Kidney glomerular epithelial cell (primary cell): ENCODE measurements around the gene FOXP1.

Experiments used
- DNase-seq: peaks from one replicate; lab custom pipeline; 2025; lab: John Stamatoyannopoulos, UW

Gene FOXP1

DNA sequence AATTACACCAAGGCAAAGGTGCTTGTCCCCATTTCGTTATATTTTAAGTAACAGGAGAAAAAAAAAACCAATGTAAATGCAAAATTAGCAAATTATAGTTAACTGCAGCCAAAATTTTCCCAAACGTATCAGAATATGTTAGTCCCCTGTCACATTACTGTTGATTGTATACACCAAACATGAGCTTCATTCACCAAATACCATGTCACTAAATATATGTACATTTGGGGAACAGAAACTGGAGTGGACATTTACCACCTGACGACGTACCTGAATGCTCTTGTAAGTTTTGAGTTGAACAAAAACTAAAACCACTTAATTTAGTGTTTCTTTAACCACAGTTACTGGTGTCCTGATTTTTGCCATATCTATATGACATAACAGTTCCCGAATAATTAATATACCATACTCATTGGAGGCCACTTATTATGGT lies 3.3 kb upstream of the FOXP1 start:
- DNase-seq = no peak

DNA sequence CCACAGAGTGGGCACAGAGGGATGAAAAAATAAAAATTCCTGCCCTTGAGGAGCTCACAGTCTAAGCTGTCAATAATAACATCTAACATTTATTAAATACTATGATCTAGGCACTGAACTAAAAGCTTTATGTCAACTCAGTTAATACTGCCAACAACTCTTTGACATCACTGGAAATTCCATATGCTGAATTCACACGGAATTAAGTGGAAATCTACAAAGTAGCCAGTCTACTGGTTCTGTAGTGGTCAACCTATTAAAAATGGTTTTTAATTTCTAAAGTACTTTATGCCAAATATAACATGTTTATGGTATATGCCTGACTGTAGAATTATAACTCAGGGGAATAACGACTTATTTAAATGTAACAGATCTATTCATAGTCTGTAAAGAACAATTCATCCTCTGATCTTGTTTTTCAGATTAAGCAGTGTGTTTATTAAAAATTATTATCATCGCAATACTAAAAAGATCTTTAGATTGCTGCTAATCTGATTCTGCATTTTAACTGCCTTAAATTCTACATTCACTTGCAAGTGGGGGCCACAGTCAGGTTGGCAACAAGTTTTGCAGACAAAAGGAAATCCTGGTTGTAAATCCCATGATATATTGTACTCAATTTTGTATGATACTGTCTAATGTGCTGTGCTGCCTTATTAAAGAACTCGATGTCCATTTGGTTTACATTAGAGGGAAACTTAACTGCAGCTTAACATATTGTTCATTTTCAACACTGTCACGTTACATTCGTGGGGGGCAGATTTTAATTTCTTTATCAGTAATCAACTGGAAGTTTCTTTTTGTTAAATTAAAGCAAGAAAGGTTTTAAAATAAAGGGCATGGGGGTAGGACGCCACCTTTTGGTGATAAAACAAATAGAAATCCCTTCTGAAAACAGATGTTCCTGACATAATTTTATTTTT lies 2.6 kb upstream of the FOXP1 start:
- peak; percentile 32 for DNase-seq

DNA sequence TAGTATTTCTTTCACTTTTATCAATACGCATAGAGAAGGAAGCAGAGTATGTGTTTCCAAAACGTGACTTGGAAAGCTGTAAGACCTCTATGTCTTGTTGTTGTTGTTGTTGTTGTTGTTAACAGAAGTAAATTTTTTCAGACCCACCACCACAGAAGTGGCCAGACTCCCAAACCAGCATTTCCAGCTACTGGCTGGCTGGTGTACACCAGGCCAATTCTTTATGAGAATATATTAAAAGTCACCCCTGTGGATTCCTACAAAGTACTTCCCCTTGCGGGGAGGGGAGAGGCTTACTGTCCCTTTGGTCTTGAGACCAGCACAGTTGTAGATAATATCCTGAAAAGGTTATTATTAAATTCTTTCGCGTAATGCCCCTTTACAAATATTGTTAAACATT lies 1.6 kb upstream of the FOXP1 start:
- no peak for DNase-seq

DNA sequence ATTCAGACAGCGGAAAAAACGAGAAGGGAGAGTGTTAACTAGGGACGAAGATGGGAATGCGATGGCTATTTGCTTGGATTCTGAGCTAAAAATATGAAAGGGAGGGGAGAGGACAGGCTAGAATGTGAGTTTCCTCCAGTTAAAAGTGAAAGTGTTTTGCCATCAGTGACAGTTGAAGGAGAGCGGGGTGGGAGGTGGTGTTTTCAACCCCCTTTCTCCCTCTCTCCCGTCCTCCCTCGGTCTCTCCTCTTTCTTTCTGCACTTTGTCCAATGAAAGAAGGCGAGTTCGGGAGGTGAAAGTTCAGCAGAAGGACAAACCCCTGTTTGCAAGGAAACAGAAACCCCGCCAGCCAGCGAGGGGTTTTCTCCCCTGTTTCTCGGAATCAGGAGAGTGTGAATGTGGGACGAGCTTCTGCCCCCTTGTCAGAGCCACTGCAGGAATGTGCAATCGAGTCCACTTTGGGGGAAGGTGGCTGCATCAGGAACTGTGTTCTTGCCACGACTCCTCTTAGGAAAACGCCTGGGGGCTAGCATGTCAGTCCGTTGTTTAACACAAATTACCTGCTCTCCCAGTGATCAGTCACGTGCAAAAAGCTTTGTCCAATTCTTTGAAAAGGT lies 975 bp upstream of the FOXP1 start:
- DNase-seq = peak; percentile 61

DNA sequence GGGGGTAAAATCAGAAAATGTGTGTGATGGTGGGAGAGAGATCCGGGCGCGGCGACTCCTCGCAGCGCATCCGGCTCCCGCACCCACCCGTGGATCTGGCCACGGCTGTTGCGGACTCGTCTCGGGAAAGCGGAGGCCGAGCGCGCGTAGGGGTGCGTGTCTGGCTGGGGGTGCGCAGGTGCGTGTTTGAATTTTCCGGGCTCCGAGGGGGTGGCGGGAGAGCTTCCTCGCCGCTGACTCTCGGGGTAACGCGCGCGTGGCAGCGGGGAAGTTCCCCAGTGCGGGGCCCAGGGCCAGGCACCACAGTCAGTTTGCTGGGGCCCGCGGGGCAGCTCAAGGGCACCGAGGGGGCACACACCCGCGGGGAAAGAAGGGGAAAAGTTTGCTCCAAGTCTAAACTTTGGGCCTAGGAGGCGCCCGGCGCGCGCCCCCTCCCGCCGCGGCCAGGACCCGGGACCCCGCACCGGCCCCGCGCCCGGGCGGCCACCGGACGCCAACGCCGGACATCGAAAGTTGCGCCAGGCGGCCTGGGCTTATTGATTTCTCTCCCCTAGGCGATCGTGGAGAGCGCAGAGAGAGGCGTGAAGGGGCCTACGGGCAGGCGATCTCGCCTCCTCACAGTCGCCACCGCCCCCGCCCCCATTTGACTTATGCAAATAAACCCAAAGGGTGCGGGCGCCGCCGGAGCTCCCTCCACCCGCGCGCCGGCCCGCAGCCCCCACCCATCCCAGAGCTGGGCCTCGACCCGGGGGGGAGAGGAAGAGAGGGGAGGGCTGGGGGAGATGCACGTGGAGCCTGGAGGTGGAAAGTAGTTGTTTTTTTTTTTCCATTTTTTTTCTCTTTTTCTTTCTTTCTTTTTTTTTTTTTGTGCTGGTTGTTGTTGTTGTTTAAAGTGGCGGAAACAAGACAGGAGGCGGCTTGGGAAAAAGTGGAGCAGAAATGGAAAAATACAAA lies 639 bp downstream of the FOXP1 start:
- DNase-seq = no peak

DNA sequence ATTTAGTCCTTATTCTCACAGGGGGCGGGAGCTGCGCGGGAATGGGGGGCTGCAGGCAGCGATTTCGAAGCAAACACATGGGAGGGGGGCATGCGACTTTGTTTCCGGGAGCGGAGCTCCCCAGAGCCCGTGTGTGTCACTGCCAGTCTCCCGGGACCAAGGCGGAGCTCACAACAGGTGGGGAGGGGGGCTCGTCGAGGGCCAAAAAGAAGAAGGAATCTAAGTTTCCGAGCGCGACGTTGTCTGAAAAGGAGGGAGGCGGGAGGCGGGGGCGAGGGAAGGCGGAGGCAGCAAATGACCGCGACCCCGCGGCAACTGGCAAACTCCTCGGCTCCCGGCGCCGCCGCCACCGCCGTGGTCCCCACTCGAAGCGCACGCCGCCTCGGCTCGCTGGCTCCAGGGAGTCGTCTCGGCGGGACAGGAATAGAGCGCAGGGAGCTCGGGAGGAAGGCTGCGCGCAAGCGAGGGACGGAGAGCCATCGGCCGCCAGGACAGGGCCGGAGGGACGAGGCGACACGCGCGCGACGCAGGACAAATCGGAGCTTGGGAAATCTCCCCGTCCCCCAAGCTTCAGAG lies 1.4 kb downstream of the FOXP1 start:
- DNase-seq = peak; percentile 31

DNA sequence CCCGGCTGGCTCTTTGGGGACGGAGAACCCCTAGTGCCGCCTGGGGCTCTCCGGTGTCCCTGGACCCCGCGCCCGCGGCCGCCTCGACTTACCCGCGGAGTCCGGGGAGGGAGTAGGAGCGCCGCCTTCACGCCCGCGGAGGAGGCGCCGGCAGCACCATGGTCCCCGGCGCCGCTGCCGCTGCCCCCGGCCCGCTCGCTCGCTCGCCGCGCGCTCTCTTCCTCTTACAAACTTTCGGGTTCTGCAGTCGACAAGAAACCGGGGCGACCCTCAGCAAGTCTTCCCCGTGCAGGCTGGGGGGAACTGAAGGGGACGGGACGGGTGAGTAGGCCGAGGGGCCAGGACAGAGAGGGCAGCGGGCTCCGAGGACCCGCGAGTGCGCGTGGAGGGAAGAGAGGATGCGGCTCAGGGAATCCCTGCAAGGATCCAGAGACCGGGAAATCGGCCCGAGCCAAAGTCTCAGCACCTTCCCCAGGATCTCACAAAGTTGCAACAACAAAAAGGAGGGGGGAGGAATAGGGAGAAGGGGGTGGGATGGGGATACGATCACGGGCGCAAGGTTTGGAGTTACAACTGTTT lies 2.0 kb downstream of the FOXP1 start:
- DNase-seq = no peak

DNA sequence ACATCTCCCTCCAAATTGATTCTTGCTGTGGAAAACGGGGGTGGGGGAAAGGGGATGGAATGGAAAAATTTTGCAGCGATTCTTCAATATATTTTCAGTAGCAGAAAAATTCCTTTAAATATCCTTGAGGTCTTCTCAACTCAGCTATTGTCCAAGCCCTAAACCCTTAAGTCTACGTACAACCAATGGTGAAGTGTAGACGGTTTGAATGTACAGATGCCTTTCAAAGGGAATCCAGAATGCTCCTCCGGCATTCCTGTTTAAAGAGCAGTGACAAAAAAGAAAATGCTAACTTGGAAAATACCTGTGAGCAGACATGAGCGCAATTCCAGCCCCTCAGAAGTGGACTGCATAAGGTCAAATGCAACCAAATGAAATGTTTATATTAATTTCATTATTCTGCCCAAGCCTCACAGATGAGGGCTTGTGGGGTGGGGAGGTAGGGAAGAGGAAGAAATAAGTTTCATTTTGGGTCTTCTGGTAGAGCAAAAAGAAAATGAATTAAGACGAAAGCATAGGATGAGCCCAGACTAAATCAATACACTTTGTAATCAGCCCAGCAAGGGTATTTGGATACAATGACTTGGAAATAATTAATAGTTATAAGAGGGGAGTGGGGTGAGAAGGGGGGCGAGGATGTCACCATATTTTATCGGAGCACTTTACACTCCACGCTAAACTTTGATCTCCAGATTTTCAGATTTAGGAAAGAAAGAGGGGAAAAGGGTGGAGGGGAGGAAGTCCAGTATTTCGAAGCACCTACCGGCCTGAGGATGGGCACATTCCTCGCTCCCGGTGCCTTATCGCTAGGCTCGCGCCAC lies 2.7 kb downstream of the FOXP1 start:
- no peak for DNase-seq

DNA sequence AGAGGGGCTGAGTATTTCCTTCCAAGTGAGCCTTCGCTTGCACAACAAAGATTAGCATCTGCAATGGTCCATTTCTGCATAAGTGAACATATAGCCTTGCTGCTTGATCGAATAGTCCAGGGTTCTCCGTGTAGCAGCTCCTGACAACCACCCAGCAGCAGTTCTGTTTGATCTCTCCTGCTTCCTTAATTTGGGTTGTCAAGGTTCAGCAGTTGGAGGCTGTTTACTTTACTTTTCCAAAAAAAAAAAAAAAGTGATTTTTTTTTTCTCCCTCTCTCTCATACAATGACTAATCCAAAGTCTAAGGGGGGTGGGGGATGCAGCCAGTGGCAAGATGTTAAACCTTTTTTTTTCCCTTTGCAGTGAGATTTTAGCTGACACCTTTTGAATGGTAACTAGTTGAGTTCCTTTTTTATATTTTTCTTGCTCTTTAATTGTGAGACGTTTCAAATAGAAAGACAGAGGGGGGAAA lies 3.6 kb downstream of the FOXP1 start:
- peak; percentile 77 for DNase-seq

DNA sequence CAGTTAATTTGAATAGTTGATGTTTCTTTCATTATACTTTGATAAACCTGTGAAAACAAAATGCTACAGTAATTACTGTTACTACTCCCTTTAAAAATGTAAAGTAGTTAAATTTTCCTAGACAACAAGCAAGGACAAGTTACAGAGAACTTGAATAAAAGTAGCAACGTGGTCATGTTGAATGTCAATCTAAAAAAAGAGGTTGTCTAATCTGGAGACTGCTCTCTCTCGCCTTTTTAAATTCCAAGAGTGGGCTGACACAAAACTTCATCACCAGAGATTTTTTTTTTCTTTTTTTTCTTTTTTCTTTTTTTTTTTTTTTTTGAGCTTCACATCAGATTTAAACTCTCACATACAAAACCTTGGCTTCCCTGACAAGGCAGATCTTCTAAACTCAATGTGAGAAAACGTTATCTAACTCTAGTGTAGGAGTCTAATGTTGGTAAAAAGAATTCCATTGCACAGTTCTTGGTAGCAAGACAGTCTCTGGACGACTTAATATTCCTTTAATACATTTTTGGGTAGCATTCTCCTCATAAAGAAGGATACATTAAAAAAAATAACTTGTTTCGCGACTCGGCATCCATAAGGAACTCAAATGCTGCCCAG lies 4.1 kb downstream of the FOXP1 start:
- no peak for DNase-seq

DNA sequence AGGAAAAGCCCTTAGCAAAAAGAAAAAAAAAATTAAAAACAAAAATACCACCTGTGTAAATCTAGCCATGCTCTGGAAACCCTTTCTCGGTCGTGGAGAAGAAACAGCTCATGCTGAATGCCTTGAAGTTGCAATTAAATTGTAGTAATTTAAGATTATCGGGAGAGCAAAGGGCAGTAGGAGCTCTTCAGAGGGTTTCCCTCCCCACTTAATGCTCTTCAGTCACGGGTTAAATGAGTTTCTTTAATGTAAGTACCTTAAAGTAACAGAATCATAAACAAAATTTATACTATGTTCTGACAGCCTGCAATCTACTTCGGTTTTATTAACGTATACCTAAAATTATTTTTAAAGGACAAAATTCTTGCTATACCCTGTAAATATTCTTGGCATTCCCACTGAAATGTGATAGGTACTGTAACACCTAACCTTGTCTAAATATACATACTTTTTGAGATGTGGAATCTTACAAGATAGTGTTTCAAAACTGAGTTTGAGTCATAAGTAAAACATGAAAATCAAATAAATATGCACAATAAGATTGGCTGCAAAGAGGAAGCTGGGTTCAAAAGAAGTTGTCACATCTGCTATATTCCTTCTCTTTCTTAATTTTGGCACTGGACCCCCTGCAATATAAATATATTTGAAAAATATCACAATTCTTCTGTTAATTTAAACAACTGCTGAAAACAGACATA lies 5.3 kb downstream of the FOXP1 start:
- no peak for DNase-seq

DNA sequence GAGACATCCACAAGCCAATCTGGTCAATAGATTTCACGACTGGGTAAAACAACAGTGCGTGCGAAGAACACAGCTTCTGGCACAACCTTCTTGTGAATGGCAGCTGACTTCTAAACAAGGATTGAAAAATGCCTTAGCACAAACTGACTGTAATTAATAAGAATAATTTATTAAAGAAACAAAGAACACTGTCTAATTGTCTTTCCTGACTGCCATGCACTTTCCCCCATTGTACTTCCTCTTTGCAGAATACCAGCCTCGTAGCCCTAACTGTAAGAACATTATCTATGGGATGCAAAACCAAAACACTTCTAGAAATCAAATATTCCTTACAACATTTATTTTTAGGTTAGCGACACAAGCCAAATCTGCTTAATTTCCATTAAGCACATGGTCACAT lies 6.5 kb downstream of the FOXP1 start:
- no peak for DNase-seq

DNA sequence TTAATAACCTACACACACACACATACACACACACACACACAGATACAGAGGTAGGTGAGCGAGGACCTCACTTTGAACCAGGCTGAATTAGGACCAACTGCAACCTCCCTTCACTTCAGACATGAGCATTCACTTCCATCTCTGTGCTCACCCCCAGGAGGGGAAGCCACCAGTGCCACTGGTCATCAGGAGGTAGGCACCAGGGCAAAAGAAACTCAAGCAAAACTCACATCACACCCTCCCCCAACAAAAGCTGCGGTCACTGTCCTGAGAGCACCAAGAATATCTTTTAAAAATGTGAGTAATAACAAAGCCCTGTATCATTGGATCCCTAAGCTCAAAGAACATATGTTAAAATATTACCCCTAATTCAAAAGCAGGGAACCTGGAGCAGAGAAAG lies 8.1 kb downstream of the FOXP1 start:
- no peak for DNase-seq

DNA sequence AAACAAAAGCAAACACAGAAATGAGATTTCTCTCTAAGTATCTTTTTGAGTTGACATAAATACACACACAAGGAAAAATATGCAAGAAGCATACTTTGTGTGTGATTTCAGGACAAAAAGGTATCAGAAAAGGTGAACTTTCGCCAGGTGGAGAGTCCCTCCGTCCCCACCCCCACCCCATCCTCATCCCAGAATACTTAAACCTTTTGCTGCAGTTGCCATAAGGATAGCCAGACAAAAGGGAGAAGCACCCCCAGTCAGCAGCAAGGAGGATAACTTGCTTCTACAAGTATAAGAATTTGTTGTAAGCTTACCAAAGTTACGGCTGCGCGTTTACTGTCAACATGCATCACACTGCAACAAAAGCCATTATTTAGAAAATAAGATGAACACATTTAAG lies 10.3 kb downstream of the FOXP1 start:
- DNase-seq = no peak

DNA sequence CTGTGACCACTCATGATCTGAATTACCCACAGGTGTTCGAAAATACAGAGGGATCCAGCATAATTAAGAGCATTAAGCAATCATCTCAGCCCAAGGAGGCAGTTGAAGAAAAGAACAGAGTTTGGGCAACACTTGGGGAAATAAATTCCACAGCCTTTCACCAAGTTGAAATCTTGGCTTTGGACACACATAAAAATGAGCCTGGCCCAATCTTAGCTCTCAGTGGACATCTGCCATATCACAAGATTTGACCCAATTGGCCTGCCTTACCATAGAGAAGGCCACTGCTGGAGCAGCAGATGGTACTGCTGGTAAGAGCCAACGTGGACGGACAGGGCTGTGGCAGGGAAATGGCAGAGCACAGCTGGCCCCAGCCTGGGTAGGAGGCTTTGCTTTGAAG lies 13.0 kb downstream of the FOXP1 start:
- no peak for DNase-seq

DNA sequence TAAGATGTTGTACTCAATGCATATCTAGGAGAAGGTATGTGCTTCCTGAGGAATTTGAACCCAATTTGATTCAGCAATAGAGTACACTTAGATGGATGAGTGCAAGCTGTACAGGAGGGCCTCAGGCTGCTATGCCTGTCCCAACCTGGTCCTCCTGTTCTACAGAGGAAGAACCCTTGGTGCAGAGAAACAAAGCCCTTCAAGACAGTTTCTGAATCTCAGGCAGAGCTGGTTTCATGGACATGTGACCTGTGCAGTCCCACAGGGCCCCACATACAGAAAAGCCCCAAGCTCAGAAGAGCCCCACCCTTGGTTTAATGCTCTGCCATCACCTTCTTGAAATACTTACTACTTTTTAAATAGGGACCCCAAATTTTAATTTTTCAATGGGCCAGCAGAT lies 15.3 kb downstream of the FOXP1 start:
- no peak for DNase-seq

DNA sequence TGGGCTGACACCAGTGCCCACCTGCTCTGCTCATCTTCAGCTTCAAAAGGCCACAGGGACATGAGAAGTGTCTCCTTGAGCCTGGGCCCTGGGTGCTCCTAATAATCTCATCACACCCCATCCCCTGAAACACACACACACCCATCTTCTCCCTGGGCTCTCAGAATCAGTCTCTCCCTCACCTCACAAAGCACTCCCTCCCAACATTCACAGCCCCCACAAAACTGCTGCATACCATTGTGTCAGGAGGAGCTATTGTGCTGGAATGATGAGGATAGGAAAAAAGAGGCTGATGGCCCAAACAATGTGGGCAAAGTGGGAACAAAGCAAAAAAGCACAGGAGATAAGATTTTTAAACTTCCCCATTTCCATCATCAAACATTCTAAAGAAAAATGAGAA lies 16.8 kb downstream of the FOXP1 start:
- no peak for DNase-seq

DNA sequence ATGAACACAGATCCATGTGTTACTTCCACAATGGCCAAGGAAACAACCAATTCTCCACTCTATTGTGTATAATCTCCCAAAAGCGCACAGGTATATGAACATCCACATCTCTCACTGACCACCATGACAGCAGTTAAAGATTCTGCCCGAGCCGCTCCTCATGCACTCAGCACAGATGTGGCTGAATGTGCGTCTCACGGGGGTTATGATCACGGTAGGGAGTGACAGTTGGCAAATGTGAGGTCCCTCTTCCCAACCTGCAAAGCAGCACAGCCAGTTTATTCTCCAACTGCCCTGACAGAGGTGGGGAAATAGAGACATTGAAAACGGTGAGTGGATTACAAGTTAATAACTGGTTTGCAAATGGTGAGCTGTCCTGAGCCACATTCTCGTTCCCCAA lies 17.6 kb downstream of the FOXP1 start:
- DNase-seq = no peak

DNA sequence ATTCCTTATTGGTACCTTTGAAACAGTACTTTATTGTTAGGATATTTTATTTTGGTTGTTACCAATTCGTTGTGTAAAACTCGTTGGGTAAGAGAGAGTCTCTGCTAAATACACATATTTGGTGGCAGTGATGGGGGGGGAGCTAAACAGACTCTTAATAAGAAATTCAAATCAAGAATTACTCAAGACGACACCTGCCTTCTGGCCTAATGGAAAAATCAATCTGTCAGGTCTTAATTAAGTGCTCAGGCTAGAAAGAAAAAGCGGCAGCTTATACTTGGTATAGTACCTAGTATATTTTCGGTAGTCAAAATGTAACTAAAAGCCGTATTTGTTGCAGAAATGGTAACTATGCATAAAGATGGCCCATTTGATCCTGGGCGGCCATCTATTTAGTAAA lies 18.2 kb downstream of the FOXP1 start:
- DNase-seq = no peak

DNA sequence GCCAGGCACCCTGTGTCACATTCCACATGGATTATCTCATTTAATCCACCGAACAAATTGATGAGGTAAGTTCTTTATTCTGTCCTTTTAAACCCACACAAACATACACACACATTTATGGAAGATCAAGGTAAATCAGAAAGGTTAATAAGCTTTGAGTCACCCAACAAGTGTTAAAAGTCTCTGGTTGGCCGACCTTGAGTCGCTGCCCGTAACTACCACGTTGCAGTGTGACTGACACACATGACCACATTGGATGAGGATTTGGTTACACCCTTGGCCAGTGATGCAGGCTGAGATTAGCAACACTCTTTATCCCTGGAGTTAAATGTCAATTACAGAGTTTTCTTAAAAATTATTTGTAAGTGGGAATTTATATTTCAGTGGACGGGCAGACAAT lies 19.2 kb downstream of the FOXP1 start:
- DNase-seq = peak; percentile 26
